HuH-7 (cell line): ENCODE results near the gene RBM33.

Source experiments
- DNase-seq: peaks from one replicate; pipeline ENCODE4 v3.0.0; 2011; ENCODE audit warnings: low spot score

RBM33 gene

DNA sequence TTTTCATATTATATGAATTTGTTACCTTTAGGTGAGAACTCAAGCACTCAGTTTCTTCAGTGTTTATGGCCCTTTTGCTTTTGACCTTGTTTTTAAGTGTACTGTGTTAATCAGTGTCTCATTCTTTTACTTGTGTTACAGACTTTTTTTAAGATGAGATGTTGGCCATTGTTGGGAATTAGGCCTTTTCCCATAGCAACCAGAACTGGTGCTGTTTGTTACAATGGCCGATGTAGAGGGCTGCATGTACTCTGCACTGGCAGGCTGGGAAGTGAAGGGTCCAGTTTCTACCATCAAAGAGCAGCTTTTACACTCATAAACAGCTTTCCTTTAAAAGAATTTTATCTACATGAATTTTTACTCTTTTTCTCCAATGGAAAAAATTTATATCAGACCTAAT lies 102.7 kb downstream of the RBM33 start:
- DNase-seq, result no peak

- DNase-seq, result no peak
These were observed 105.1 kb downstream of the RBM33 start for GRCh38 chr7:155749578-155749977.

DNA sequence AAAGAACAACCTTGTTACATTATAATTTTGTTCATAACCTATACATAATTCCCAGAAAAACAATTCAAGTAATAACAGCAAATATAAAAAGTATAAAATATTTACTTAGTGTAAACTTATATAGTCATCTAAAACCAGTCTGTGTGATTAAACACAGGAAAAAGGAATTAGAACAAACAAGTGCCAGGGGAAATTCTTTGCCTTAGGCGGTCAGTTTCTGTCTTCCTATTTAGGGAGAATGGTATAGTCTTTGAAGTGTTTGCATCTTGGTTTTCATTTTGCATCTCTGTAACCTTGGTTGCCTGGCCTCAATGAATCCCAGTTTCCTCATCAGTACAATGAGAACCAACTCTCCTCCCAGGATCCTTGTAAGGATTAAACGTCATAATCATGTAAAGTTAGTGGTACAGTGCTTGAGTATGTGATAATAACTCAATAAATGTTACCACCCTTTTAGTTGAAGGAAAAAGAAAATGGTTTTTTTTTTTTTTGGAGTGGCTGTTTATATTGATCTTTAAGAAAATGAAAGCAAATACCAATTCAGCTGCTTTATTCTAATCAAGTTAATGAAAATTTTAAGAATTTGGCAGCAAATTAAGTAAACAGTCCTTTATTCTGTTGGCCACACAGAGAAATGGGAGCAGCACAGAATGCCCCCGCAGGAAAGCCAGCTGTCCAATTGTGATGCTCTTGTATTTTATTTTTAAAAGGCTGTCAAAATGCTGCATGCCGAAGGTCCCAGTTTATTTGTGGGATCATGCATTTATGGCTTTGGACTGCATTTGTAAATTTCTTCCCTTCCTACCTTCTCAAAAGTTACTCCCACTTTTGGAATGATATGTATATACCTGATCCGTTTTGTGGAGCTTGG lies 106.0 kb downstream of the RBM33 start:
- DNase-seq, result no peak

- DNase-seq, result no peak
These were observed 106.9 kb downstream of the RBM33 start for GRCh38 chr7:155751409-155751808.

GRCh38 chr7:155752756-155753445 lies 108.4 kb downstream of the RBM33 start:
- DNase-seq, result no peak

DNA sequence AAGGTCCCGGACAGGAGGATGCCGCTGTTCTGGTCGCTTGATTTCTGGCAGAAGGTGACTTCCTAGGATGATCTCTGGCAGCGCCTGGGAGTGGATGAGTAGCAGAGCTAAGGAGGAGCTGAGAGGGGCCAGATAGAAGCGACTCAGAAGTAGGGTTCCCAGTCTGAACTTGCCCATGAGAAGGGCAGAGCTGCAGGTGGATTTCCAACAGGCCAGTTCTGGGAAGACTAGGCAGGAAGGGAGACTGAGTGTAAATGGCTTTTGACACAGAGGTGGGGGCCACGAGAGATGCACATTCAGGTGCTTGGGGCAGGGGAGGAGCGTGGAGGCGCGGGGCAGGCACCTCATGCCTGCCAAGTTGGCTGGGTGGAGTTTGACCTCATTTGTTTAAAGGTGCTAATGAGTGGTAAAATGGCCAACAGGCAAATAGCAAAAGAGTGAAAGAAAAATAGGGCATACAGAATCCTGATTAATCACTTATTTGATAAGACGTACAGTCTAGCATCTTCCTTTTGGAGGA lies 109.0 kb downstream of the RBM33 start:
- no peak for DNase-seq

DNA sequence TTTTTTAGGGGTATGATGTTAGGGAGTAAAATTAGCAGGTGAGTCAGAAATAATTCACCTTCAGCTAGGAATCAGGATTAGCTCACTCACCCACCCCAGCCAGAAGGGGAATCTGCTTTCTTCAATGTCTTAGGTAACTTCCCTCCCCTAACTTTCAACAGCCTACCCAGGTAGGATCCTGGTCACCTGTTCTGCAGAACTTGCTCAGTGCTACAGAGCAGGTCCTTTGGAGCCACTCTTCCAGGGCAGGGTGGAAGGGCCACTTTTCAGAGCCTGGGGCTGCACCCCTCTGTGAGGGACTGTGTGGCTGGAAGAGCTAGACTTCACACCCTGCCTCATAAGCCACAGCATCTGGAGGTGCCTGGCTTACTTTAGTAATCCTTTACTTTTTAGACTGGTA lies 109.7 kb downstream of the RBM33 start:
- no peak for DNase-seq

GRCh38 chr7:155755026-155755425 lies 110.6 kb downstream of the RBM33 start:
- DNase-seq, result no peak

GRCh38 chr7:155756322-155756721 lies 111.9 kb downstream of the RBM33 start:
- no peak for DNase-seq

DNA sequence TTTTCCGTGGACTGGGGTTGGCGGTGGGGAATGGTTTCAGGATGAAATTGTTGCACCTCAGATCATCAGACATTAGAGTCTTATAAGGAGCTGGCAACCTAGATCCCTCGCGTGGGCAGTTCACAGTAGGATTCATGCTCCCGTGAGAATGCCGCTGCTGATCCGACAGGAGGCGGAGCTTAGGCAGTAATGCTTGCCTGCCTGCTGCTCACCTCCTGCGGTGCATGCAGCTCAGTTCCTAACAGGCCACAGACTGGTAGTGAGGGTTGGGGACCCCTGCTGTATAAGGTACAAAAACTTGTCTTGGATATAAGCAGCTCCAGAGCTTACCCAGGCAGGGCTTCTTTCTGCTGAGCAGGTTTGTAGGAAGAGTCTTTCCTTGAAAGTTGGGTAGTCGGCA lies 113.9 kb downstream of the RBM33 start:
- no peak for DNase-seq

DNA sequence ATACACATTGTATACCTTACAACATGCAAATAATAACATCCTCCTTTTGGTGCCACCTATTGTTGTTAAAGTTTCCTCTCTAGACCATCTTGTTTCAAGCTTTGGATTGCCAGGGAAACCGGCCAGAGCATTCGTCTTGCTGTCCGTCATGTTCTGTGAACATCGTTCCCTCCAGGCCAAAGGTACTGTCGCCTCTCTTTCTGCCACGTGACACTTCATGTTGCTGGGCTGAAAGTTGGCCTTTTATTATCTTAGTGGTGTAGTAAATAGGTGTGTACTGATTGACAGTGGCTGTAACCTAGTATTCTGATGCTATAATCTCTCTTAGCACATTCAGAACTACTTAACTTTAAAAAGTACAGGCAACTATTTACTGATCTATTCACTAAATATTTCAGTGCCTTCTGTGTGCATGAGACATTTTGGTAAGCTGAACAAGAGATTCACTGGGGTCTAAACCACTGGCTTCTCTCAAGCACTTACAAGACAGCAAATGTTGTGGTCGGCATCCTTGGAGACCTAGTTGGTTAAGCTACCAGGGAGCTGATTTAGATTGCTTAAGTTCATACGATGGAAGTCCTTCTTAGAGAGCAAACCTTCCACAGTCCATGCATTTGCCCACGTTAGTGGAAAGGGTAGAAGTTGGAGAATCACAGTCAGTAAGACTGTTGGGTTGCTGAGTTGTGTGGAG lies 115.4 kb downstream of the RBM33 start:
- no peak for DNase-seq

DNA sequence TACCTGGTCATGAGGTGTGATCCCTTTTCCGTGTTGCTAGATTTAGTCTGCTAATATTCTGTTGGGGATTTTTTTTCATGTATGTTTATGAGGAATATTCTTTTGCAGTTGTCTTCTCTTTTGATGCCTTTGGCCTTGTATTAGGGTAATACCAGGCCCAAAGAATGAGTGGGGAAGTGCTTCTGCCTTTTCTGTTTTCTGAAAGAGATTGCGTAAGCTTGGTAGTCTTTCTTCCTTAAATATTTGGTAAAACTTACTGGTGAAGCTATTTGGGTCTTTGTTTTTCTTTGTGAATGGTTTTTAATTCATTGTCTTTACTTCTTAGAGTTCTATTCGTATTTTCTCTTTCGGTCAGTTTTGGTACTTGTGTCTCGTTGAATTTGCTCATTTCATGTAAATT lies 116.7 kb downstream of the RBM33 start:
- no peak for DNase-seq

DNA sequence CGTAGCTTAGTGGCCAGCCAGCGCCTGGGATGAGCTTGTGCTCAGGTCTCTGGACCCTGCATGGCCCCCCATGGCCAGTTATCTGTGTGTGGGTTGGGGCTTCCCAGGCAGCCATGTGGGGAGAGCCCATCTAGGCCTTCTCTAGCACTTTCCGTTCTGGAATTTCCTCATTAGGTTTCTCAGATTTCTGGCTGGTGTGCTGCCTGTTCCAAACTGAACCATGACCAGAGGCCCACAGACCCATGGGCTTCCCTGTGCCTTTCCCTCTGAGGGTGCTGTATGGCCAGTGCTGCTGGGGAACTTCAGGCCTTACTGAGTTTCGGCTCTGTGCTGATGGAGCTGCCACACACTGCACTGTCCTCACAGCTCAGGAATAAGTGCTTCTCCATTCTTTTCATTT lies 117.6 kb downstream of the RBM33 start:
- DNase-seq, result no peak

DNA sequence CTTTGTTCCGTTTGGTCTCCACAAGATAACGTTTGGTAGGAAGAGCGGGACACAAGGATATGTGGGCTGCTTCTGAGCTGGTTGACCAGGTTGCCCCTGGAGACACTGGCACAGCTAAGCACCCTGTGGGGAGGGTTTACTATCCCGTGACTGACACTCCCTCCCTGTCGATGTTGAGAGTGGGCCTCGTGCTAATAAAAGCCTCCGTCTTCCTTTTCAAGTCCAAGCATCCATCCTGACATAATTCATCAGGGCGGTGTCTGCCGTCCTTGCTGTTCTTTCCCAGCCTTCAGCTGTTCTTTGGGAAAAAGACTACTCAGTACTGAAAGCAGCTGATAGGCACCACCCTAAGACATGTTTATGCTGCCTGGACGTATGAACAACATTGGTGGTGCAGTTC lies 118.2 kb downstream of the RBM33 start:
- DNase-seq, result no peak

GRCh38 chr7:155763122-155763521 lies 118.7 kb downstream of the RBM33 start:
- DNase-seq, result no peak

DNA sequence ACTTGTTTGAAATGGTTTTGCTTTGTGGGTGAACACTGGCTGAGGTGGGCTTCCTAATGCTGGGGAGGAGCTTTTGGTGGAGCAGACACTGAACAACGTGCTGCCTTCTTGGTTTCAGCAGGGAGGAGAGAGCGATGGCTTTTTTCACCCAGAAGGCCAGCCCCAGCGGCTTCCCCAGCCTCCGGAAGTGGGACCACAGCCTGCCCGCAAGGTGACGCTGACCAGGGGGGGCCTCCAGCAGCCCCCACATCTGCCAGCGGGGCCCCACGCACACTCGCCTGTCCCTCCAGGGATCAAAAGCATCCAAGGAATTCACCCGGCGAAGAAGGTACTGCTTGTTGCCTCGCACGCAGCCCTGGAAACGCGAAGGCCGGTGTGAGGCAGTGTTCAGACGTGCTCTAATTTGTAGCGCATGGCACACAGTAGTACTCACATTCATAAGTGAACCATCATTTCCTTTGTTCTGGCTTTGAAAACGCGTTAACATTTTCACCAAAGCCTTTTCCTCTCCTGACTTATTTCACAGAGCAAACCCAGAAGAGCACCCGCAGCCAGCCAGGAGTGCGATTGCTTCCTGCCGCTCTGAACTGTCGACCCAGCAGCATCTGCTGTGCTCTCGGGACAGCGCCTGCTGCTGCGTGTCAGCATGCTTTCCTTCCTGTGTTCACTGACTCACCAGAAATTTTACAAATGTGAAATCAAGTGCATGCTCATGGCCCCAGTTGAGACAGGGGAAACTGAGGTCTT lies 119.4 kb downstream of the RBM33 start:
- no peak for DNase-seq

GRCh38 chr7:155764438-155764793 lies 120.0 kb downstream of the RBM33 start:
- DNase-seq, result no peak

DNA sequence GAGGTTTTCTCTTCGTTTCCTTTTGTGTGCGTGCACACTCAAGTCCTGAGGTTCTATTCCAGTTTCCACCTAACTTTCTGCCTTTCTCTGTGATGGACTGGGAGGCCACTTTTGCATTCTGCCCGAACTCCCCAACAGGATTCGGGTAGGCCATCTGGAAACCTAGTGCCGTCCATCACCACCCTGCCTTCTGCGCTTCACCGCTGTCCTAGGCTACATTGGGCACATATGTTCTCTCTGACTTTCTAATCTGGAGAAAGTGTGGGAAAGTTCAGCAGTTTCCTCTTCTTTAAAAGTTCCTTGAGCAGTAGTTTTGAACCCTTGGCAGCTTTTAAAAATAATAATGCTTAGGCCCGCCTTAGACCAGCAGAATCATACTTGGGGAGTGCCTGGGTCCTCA lies 121.0 kb downstream of the RBM33 start:
- no peak for DNase-seq

DNA sequence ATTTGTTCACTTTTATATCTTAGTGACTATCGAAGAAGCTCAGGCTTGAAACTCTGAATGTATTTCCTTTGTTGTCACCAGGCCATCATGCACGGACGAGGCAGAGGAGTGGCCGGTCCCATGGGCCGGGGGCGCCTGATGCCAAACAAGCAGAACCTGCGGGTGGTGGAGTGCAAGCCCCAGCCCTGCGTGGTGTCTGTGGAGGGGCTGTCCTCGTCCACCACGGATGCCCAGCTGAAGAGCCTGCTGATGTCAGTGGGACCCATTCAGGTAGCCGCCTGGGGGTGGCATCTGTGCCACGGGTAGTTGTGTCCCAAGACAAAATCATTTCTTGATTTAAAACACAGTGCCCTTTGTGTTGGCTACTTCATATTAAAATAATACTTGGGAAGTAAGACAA lies 121.9 kb downstream of the RBM33 start:
- no peak for DNase-seq

DNA sequence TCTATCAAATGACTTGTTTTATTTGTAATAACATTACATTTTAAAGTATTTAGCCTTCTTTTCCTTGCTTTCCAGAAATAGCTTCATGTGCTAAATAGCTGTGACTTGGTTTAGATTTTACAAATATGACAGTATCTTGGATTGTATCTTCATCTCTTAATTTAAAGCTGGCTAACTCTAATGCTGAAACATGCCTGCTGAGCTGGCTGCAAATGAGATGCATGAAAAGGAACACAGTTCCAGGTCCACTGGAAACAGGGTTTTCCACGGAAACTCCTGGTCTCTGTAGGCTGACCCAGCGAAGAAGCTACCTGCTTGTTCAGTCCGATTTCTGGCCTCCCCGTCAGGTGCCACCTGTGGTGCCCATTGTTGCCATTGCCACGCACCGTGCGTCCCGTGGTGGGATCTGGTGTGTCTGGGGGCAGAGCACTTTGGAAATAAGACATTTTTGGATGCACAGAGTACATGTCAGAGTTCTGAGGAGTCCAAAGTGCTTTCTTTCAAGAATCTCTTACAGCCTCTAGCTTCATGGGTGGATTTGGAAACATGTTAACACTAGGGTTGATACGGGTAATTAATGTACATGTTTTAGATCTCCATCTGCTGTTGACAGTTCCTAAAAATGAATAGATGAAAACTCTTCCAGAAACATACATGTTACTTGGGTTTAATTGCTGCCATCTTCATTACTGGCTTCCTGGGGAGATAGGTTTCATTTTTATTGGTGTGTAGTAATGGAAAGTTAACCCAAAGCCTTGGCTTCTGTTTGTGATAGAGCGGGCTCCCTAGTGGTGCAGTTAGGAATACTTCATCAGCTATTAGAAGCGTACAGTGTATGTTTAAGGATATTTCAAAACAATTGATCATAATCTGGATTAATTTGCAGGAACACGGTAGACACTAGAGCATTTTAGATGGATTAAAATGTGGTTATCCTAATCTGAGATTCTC lies 122.8 kb downstream of the RBM33 start:
- DNase-seq, result no peak

GRCh38 chr7:155769701-155770100 lies 125.2 kb downstream of the RBM33 start:
- no peak for DNase-seq
